IMR-90 (cell line): Measurements from ENCODE around the gene SLC19A1. TPM values are rescaled to one million over a fixed set of nuclear protein-coding genes. Genes with fewer than 3 reads are reported as not detected.

Source experiments
- ATAC-seq: fragments of 200-7000 bp; cut with Tn5 transposase; 2 replicates; pipeline ENCODE4 v1.9.1; 2020; ENCODE audit warnings: low read depth, mild to moderate bottlenecking, moderate library complexity
- BruUV-seq: library from RNA; stranded (reverse); fragments of 400-500 nt; replicated peaks from 2 replicates; lab custom pipeline; 2021; lab: Mats Ljungman, UMichigan
- CTCF ChIA-PET: fragments of 300-600 bp; formaldehyde crosslinking; extraction: SDS; loops from one replicate; lab custom pipeline; 2021; ENCODE audit warnings: antibody characterized with exemption; lab: Yijun Ruan, JAX
- POLR2A ChIA-PET: fragments of 300-600 bp; sonication (Branson Sonifier 250); formaldehyde crosslinking; loops from one replicate; lab custom pipeline; 2022; ENCODE audit warnings: antibody characterized with exemption; ENCODE audit not compliant: unreplicated experiment; lab: Charles Lee
- DNase-seq: peaks from one replicate; pipeline ENCODE4 v3.0.0; 2013
- H2AFZ ChIP-seq: replicated peaks from 2 replicates; pipeline ENCODE3; 2013; ENCODE audit warnings: low read length, mild to moderate bottlenecking; ENCODE audit not compliant: poor library complexity
- H2AK5ac ChIP-seq: 2 replicates; pipeline ENCODE4 v1.6.1; 2013; ENCODE audit warnings: low read depth, low read length, inconsistent platforms
- H2AK9ac ChIP-seq: replicated peaks from 2 replicates; pipeline ENCODE3; 2013; ENCODE audit warnings: mild to moderate bottlenecking, low read depth, low read length, moderate library complexity; ENCODE audit not compliant: poor library complexity
- H2BK120ac ChIP-seq: 2 replicates; pipeline ENCODE4 v1.6.1; 2013; ENCODE audit warnings: low read depth, low read length, inconsistent platforms
- H2BK15ac ChIP-seq: 3 replicates; pipeline ENCODE4 v1.6.1; 2013; ENCODE audit warnings: low read depth, low read length, inconsistent platforms
- H2BK20ac ChIP-seq: 2 replicates; pipeline ENCODE4 v1.6.1; 2013; ENCODE audit warnings: low read depth, mild to moderate bottlenecking, inconsistent platforms, low read length, moderate library complexity
- H2BK5ac ChIP-seq: 2 replicates; pipeline ENCODE4 v1.6.1; 2013; ENCODE audit warnings: mild to moderate bottlenecking, low read depth, low read length, inconsistent platforms; ENCODE audit not compliant: poor library complexity, severe bottlenecking
- H3K14ac ChIP-seq: replicated peaks from 2 replicates; pipeline ENCODE4 v1.6.1; 2013; ENCODE audit warnings: low read depth, low read length, inconsistent platforms
- H3K18ac ChIP-seq: 2 replicates; pipeline ENCODE4 v1.6.1; 2013; ENCODE audit warnings: low read depth, low read length, control low read depth
- H3K23ac ChIP-seq: 2 replicates; pipeline ENCODE4 v1.6.1; 2013; ENCODE audit warnings: low read depth, low read length, inconsistent platforms
- H3K27ac ChIP-seq: 2 replicates; pipeline ENCODE4 v1.5.1; 2013; ENCODE audit warnings: mild to moderate bottlenecking, control low read depth, low read length; ENCODE audit not compliant: insufficient read depth
- H3K27me3 ChIP-seq: 2 replicates; pipeline ENCODE4 v1.6.1; 2013; ENCODE audit warnings: low read length; ENCODE audit not compliant: control insufficient read depth, insufficient read depth
- H3K36me3 ChIP-seq: 2 replicates; pipeline ENCODE4 v1.6.1; 2013; ENCODE audit warnings: low read length, mixed read lengths; ENCODE audit not compliant: control insufficient read depth, insufficient read depth
- H3K4ac ChIP-seq: 2 replicates; pipeline ENCODE4 v1.6.1; 2013; ENCODE audit warnings: low read depth, low read length, inconsistent platforms
- H3K4me1 ChIP-seq: 2 replicates; pipeline ENCODE4 v1.6.1; 2013; ENCODE audit warnings: low read length, mixed read lengths; ENCODE audit not compliant: control insufficient read depth, insufficient read depth
- H3K4me2 ChIP-seq: 2 replicates; pipeline ENCODE4 v1.6.1; 2013; ENCODE audit warnings: low read depth, mild to moderate bottlenecking, control low read depth, low read length, moderate library complexity
- H3K4me3 ChIP-seq: 2 replicates; pipeline ENCODE4 v1.5.1; 2013; ENCODE audit warnings: low read depth, mild to moderate bottlenecking, control low read depth, low read length, moderate library complexity; ENCODE audit not compliant: insufficient read depth
- H3K56ac ChIP-seq: 2 replicates; pipeline ENCODE4 v1.6.1; 2013; ENCODE audit warnings: low read length, inconsistent platforms; ENCODE audit not compliant: insufficient read depth; ENCODE audit errors: extremely low read depth
- H3K79me1 ChIP-seq, 2 experiments: 2 replicates each; pipeline ENCODE4 v1.6.1; 2013; ENCODE audit warnings: low read length in 2 of 2, inconsistent platforms in 1 of 2, low read depth in 1 of 2
- H3K9ac ChIP-seq: 2 replicates; pipeline ENCODE4 v1.6.1; 2013; ENCODE audit warnings: low read depth, low read length, control low read depth
- H3K9me1 ChIP-seq: 2 replicates; pipeline ENCODE4 v1.6.1; 2013; ENCODE audit warnings: low read length, inconsistent platforms; ENCODE audit not compliant: insufficient read depth
- H3K9me3 ChIP-seq: 2 replicates; pipeline ENCODE4 v1.6.1; 2013; ENCODE audit warnings: low read length; ENCODE audit not compliant: control insufficient read depth, insufficient read depth
- H4K20me1 ChIP-seq: 2 replicates; pipeline ENCODE4 v1.6.1; 2013; ENCODE audit warnings: low read length, inconsistent platforms; ENCODE audit not compliant: insufficient read depth
- H4K5ac ChIP-seq: 2 replicates; pipeline ENCODE4 v1.6.1; 2013; ENCODE audit warnings: mild to moderate bottlenecking, low read depth, low read length, control low read depth
- H4K8ac ChIP-seq, 2 experiments: 2 replicates each; pipeline ENCODE4 v1.6.1; 2013; ENCODE audit warnings: low read depth in 2 of 2, low read length in 2 of 2, control low read depth in 1 of 2, inconsistent platforms in 1 of 2
- H4K91ac ChIP-seq: 2 replicates; pipeline ENCODE4 v1.6.1; 2013; ENCODE audit warnings: low read depth, low read length, inconsistent platforms; ENCODE audit not compliant: insufficient read depth
- BHLHE40 ChIP-seq: fragments of 150-350 bp; IDR thresholded peaks from 2 replicates; pipeline ENCODE4 v1.6.1; 2016; ENCODE audit warnings: mild to moderate bottlenecking, low read depth, low read length
- CEBPB ChIP-seq: IDR thresholded peaks from 2 replicates; pipeline ENCODE4 v1.6.1; 2012; ENCODE audit warnings: low read depth, low read length, improper control_type of control experiment
- CHD1 ChIP-seq: IDR thresholded peaks from 2 replicates; pipeline ENCODE4 v1.6.1; 2012; ENCODE audit warnings: low read depth, low read length, improper control_type of control experiment
- ELK1 ChIP-seq: fragments of 150-350 bp; IDR thresholded peaks from 2 replicates; pipeline ENCODE4 v1.6.1; 2016; ENCODE audit warnings: low read depth, mild to moderate bottlenecking, low read length, moderate library complexity, borderline replicate concordance
- FOS ChIP-seq: fragments of 150-350 bp; IDR thresholded peaks from 2 replicates; pipeline ENCODE4 v1.6.1; 2016; ENCODE audit warnings: low read depth, low read length
- MAFK ChIP-seq: IDR thresholded peaks from 2 replicates; pipeline ENCODE4 v1.6.1; 2012; ENCODE audit warnings: low read depth, low read length, improper control_type of control experiment
- NFE2L2 ChIP-seq: fragments of 150-350 bp; IDR thresholded peaks from 2 replicates; pipeline ENCODE4 v1.6.1; 2016; ENCODE audit warnings: low read depth, mild to moderate bottlenecking, low read length
- POLR2A ChIP-seq: IDR thresholded peaks from 2 replicates; pipeline ENCODE4 v1.6.1; 2012; ENCODE audit warnings: mild to moderate bottlenecking, low read depth, low read length
- RAD21 ChIP-seq: IDR thresholded peaks from 2 replicates; pipeline ENCODE4 v1.6.1; 2012; ENCODE audit warnings: low read length, improper control_type of control experiment
- RFX5 ChIP-seq: IDR thresholded peaks from 2 replicates; pipeline ENCODE4 v1.8.0; 2012; ENCODE audit warnings: low read depth, mild to moderate bottlenecking, low read length, moderate library complexity
- USF2 ChIP-seq: fragments of 150-350 bp; IDR thresholded peaks from 2 replicates; pipeline ENCODE4 v1.6.1; 2017; ENCODE audit warnings: mild to moderate bottlenecking, antibody characterized with exemption, low read length, low read depth
- WGBS, 2 experiments: methylation state at CpG; one replicate each; pipeline versions ENCODE4 v1.1.5 to v1.1.7; 2013; ENCODE audit warnings: missing lambda C conversion rate in 2 of 2; ENCODE audit not compliant: insufficient read length in 1 of 2; ENCODE audit errors: extremely low coverage in 2 of 2; 5-methylcytosine and 5-hydroxymethylcytosine counted together
- dilution Hi-C: fragments of 300-500 bp; cut with HindIII; formaldehyde crosslinking; loops from one replicate; pipeline ENCODE4 v1.14.3; 2018; ENCODE audit warnings: low sequenced_read_pairs; ENCODE audit not compliant: unreplicated experiment
- in situ Hi-C: fragments of 300-500 bp; cut with MboI; formaldehyde crosslinking; loops from 3 replicates; pipeline ENCODE4 v1.14.3; 2019; ENCODE audit warnings: low sequenced_read_pairs, inconsistent platforms, mixed read lengths
- intact Hi-C: fragments of 100-400 bp; cut with micrococcal nuclease; formaldehyde crosslinking; loops from 2 replicates; pipeline ENCODE4 v1.10.0; 2022
- polyA plus RNA-seq, 3 experiments: library from polyadenylated mRNA; depleted of rRNA; stranded (reverse); fragments of >200 nt; gene quantifications; 2 replicates each; pipeline ENCODE4 v1.2.3, GENCODE V29; 2012; ENCODE audit warnings: low replicate concordance in 1 of 3
- total RNA-seq: library from RNA; depleted of rRNA; stranded (reverse); fragments of >200 nt; gene quantifications from 2 replicates; pipeline ENCODE4 v1.2.3, GENCODE V29; 2012

Gene SLC19A1
- total and polyA plus RNA-seq, 2 of the 4 experiments (the other 2 are of a cell fraction): 2.2 to 16.2 TPM

DNA sequence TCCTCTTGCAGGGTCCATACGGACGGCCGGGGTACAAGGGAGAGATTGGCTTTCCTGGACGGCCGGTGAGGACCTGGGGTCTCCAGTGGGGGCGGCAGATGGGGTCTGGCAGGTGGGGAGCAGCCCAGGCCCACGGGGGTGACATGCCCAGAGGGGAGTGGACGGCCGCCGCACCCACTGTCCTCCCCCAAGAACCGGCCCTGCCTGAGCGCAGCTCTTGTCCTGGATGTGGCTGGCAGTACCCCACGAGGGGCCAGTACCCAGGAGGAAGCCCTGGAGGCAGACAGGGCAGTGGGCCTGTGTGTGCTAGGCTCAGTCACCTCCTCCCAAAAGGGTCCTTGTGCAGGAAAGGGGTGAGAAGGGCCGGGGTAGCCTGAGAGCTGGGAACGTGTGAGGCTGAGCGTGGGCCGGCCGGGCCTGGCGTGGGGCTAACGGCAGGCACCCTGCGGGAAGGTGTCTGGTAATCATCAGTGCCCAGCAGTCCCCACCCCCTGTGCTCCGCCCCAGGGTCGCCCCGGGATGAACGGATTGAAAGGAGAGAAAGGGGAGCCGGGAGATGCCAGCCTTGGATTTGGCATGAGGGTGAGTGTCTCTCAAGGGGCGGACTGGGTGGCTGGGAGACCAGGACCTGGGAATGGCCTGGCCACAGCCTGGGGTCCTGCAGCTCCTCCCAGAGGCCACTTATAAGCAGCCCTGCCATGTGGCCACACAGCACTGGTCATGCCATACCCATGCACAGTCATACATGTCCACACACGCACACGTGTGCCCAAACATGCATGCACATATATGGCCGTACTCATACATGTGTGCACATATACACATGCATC lies 47.2 kb downstream of the SLC19A1 start:
- in situ Hi-C loops: no loop called here
- Histone ChIP-seq H3K56ac (no peak overlapping the region), H3K36me3 (peaks cover 79% of the 10 kb centered on the region), H3K27ac (no peak overlapping the region), H3K9me3 (no peaks in the 10 kb centered on the region), H2BK120ac (no peak overlapping the region), H3K9ac (no peak overlapping the region), H2BK20ac (no peak overlapping the region), H3K79me1 (peaks cover 0 to 6% of the 10 kb centered on the region in 2 experiments; a peak in 1 of 4 replicates), H2BK5ac (no peak overlapping the region), H3K18ac (no peak overlapping the region), H3K4me2 (no peak overlapping the region), H2BK15ac (no peak overlapping the region), H4K8ac (no peak overlapping the region), H3K4me1 (no peaks in the 10 kb centered on the region), H4K91ac (no peak overlapping the region), H2AK5ac (no peak overlapping the region), H2AK9ac (no peak overlapping the region), H4K5ac (no peak overlapping the region), H3K4ac (no peak overlapping the region), H3K27me3 (no peaks in the 10 kb centered on the region), H4K20me1 (no peaks in the 10 kb centered on the region; the same call in 1 of the 2 replicates), H3K14ac (no peak overlapping the region), H3K23ac (no peak overlapping the region), H3K4me3 (no peak overlapping the region), H3K9me1 (peaks cover 6% of the 10 kb centered on the region), H2AFZ (no peak overlapping the region)
- ChIA-PET CTCF (no interaction called here), POLR2A (no interaction called here)
- no peak for DNase-seq
- no TSS peak for BruUV-seq
- 92% methylated on average over 20 of the region's 30 CpGs; no CpG with 5 or more reads in 1 of the 2 experiments for WGBS, 2 experiments
- TF ChIP-seq RFX5 (no peak), CEBPB (no peak), NFE2L2 (no peak), BHLHE40 (no peak), ELK1 (no peak), FOS (no peak), USF2 (no peak), POLR2A (no peak), MAFK (no peak), RAD21 (no peak), CHD1 (no peak)
- intact Hi-C loops: no loop called here
- dilution Hi-C loops: no loop called here
- no peak for ATAC-seq
